PC-9 (cell line): ENCODE data around the gene NAPG. TPM values are rescaled to one million over a fixed set of nuclear protein-coding genes. Genes with fewer than 3 reads are reported as not detected.

Experiments used
- total RNA-seq: library from RNA; stranded (reverse); gene quantifications from 2 replicates; pipeline ENCODE4 v1.2.3, GENCODE V29; 2021

NAPG gene
- total RNA-seq, 1 experiment from 2014 or later: 28.1 TPM

Other genes starting within 250 kb of the NAPG start
- not detected in 2 replicates for gene APCDD1, start 71.4 kb upstream of the NAPG start, total RNA-seq